ENCODE data around the gene CACNA2D4.
"Not testable (repeated sequence)": the region's sequence is repeated elsewhere in the genome, so short reads cannot be mapped to it uniquely, and the experiment has no call there.

CACNA2D4 gene

GRCh38 chr12:1832801-1833595 lies 85.5 kb downstream of the CACNA2D4 start:
- no peak for DNase-seq (ENCODE audit: low read depth, low spot score)

- peak; percentile 92 for DNase-seq (ENCODE audit: low read depth, low spot score)
Observed at GRCh38 chr12:1830981-1831963, 87.2 kb downstream of the CACNA2D4 start.

GRCh38 chr12:1830401-1830845 lies 88.0 kb downstream of the CACNA2D4 start:
- DNase-seq (ENCODE audit: low read depth, low spot score), result no peak

GRCh38 chr12:1829306-1829900 lies 89.0 kb downstream of the CACNA2D4 start:
- no peak for DNase-seq (ENCODE audit: low read depth, low spot score)

GRCh38 chr12:1828856-1829255 lies 89.6 kb downstream of the CACNA2D4 start:
- no peak for DNase-seq (ENCODE audit: low read depth, low spot score)

GRCh38 chr12:1827826-1828805 lies 90.3 kb downstream of the CACNA2D4 start:
- DNase-seq (ENCODE audit: low read depth, low spot score), result no peak

- DNase-seq (ENCODE audit: low read depth, low spot score), result no peak
Observed at GRCh38 chr12:1826867-1827705, 91.4 kb downstream of the CACNA2D4 start.

- no peak for DNase-seq (ENCODE audit: low read depth, low spot score)
Observed at GRCh38 chr12:1826401-1826800, 92.1 kb downstream of the CACNA2D4 start.

- no peak for DNase-seq (ENCODE audit: low read depth, low spot score)
Observed at GRCh38 chr12:1825382-1826102, 92.9 kb downstream of the CACNA2D4 start.

GRCh38 chr12:1823237-1823636 lies 95.2 kb downstream of the CACNA2D4 start:
- DNase-seq (ENCODE audit: low read depth, low spot score), result no peak

GRCh38 chr12:1822699-1823098 lies 95.8 kb downstream of the CACNA2D4 start:
- DNase-seq (ENCODE audit: low read depth, low spot score), result no peak

- DNase-seq (ENCODE audit: low read depth, low spot score), result no peak
Observed at GRCh38 chr12:1821805-1822204, 96.6 kb downstream of the CACNA2D4 start.

GRCh38 chr12:1820896-1821291 lies 97.6 kb downstream of the CACNA2D4 start:
- no peak for DNase-seq (ENCODE audit: low read depth, low spot score)

GRCh38 chr12:1820191-1820895 lies 98.1 kb downstream of the CACNA2D4 start, which contains the start of gene LRTM2:
Gene LRTM2, plus strand, starts transcription at chr12:1820565. Its CDS starts 7,584 bp downstream, at chr12:1828149.
- no peak for DNase-seq (ENCODE audit: low read depth, low spot score)

- no peak for DNase-seq (ENCODE audit: low read depth, low spot score)
Observed at GRCh38 chr12:1819571-1819970, 98.9 kb downstream of the CACNA2D4 start.

GRCh38 chr12:1819050-1819449 lies 99.4 kb downstream of the CACNA2D4 start:
- DNase-seq (ENCODE audit: low read depth, low spot score), result no peak

- DNase-seq (ENCODE audit: low read depth, low spot score), result not testable (repeated sequence)
Observed at GRCh38 chr12:1817928-1818327, 100.5 kb downstream of the CACNA2D4 start.

GRCh38 chr12:1816730-1817348 lies 101.6 kb downstream of the CACNA2D4 start:
- DNase-seq (ENCODE audit: low read depth, low spot score), result no peak

Data from ELF-1 (cell line).